Keratinocyte (primary cell): ENCODE results near the gene FLRT1. TPM values are rescaled to one million over a fixed set of nuclear protein-coding genes. Genes with fewer than 3 reads are reported as not detected.

ENCODE experiments used
- DNase-seq: peaks from one replicate; pipeline ENCODE4 v3.0.0-alpha.2; 2011; ENCODE audit warnings: low read depth, missing footprints, low spot score
- FAIRE-seq: peaks from 2 replicates; lab custom pipeline; 2011; peaks lifted over from hg19 to GRCh38; lab: Jason Lieb, UNC
- H2AFZ ChIP-seq: 2 replicates; pipeline ENCODE4 v1.6.0; 2012; ENCODE audit warnings: low read length, control low read depth, inconsistent platforms; ENCODE audit not compliant: control insufficient read depth
- H3K27ac ChIP-seq: 2 replicates; pipeline ENCODE4 v1.5.1; 2011; ENCODE audit warnings: low read length; ENCODE audit not compliant: control insufficient read depth, insufficient read depth
- H3K27me3 ChIP-seq: 3 replicates; pipeline ENCODE4 v1.6.0; 2011; ENCODE audit warnings: low read length; ENCODE audit not compliant: control insufficient read depth, insufficient read depth; ENCODE audit errors: extremely low read depth
- H3K36me3 ChIP-seq, 2 experiments: 2 replicates in 1 of 2; 3 replicates in 1 of 2; pipeline ENCODE4 v1.5.1; 2011; ENCODE audit warnings: low read length in 2 of 2, mild to moderate bottlenecking in 1 of 2; ENCODE audit not compliant: control insufficient read depth in 2 of 2, insufficient read depth in 2 of 2; ENCODE audit errors: extremely low read depth in 1 of 2
- H3K4me1 ChIP-seq: 3 replicates; pipeline ENCODE4 v1.5.1; 2011; ENCODE audit warnings: low read length; ENCODE audit not compliant: control insufficient read depth, insufficient read depth; ENCODE audit errors: extremely low read depth
- H3K4me2 ChIP-seq: 3 replicates; pipeline ENCODE4 v1.6.0; 2011; ENCODE audit warnings: low read depth, low read length; ENCODE audit not compliant: control insufficient read depth, insufficient read depth; ENCODE audit errors: extremely low read depth
- H3K4me3 ChIP-seq, 3 experiments: fragments of 200-600 bp in 1 of 3; sonication (generic) in 1 of 3; 2 replicates in 2 of 3; 3 replicates in 1 of 3; pipeline ENCODE4 v1.5.1; 2011 to 2016; ENCODE audit warnings: low read length in 3 of 3, mild to moderate bottlenecking in 3 of 3, control low read depth in 2 of 3, inconsistent platforms in 1 of 3, low read depth in 1 of 3, mixed read lengths in 1 of 3, mixed run types in 1 of 3, moderate library complexity in 1 of 3; ENCODE audit not compliant: control insufficient read depth in 2 of 3, insufficient read depth in 2 of 3; ENCODE audit errors: extremely low read depth in 1 of 3
- H3K79me2 ChIP-seq: 2 replicates; pipeline ENCODE4 v1.6.0; 2012; ENCODE audit warnings: low read length; ENCODE audit not compliant: control insufficient read depth, insufficient read depth
- H3K9ac ChIP-seq: 3 replicates; pipeline ENCODE4 v1.6.0; 2011; ENCODE audit warnings: low read length; ENCODE audit not compliant: control insufficient read depth, insufficient read depth; ENCODE audit errors: extremely low read depth
- H3K9me1 ChIP-seq: 3 replicates; pipeline ENCODE4 v1.6.0; 2011; ENCODE audit warnings: low read length; ENCODE audit not compliant: control insufficient read depth, insufficient read depth; ENCODE audit errors: extremely low read depth
- H3K9me3 ChIP-seq: 2 replicates; pipeline ENCODE4 v1.5.1; 2012; ENCODE audit warnings: low read depth, low read length; ENCODE audit not compliant: control insufficient read depth
- H4K20me1 ChIP-seq: 3 replicates; pipeline ENCODE4 v1.6.0; 2011; ENCODE audit warnings: low read length; ENCODE audit not compliant: control insufficient read depth, insufficient read depth; ENCODE audit errors: extremely low read depth
- CTCF ChIP-seq, 3 experiments: IDR thresholded peaks in 1 of 3; conservative IDR thresholded peaks in 1 of 3; optimal IDR thresholded peaks in 1 of 3; 2 replicates in 2 of 3; 3 replicates in 1 of 3; pipeline versions ENCODE3 to v1.5.1; 2011; ENCODE audit warnings: low read length in 3 of 3, mild to moderate bottlenecking in 3 of 3, moderate library complexity in 2 of 3, control low read depth in 1 of 3, inconsistent platforms in 1 of 3; ENCODE audit not compliant: insufficient read depth in 2 of 3; ENCODE audit errors: extremely low read depth in 1 of 3
- EZH2 ChIP-seq: IDR thresholded peaks from one replicate; pipeline ENCODE4 v1.6.1; 2012; ENCODE audit warnings: inconsistent platforms, mild to moderate bottlenecking, low read length, moderate library complexity
- dilution Hi-C: fragments of 300-500 bp; cut with MboI; formaldehyde crosslinking; loops from one replicate; pipeline ENCODE4 v1.7.0; 2020; ENCODE audit warnings: low sequenced_read_pairs; ENCODE audit not compliant: extremely low pct_ligation_motif_present
- polyA plus RNA-seq, 5 experiments: library from polyadenylated mRNA; depleted of rRNA in 3 of 5; stranded (reverse) in 3 of 5; stranded (forward) in 1 of 5; unstranded in 1 of 5; fragments of >200 nt; gene quantifications; 1 replicate in 1 of 5; 2 replicates in 3 of 5; 3 replicates in 1 of 5; pipeline versions ENCODE4 v1.2.1 to v1.2.3, GENCODE V29; 2011 to 2012; ENCODE audit warnings: missing spikeins in 2 of 5, low read depth in 1 of 5, low replicate concordance in 1 of 5

FLRT1 gene
- polyA plus RNA-seq, 1 donor (not counting 4 experiments of a cell fraction or from before 2014, with no cell fraction given), result not detected

GRCh38 chr11:64008283-64008913 is 27.3 kb upstream of the FLRT1 start:
- no peak for FAIRE-seq
- Histone ChIP-seq H2AFZ (no peak overlapping the region), H3K4me2 (no peak overlapping the region)

GRCh38 chr11:64008914-64009633 is 26.7 kb upstream of the FLRT1 start:
- Histone ChIP-seq H3K4me2 (no peak overlapping the region), H3K4me1 (peaks cover 11% of the 10 kb centered on the region), H3K9me1 (no peaks in the 10 kb centered on the region), H3K4me3 (no peak overlapping the region), H3K27me3 (peaks cover 30% of the 10 kb centered on the region), H3K9ac (no peak overlapping the region), H3K27ac (no peak overlapping the region), H4K20me1 (no peaks in the 10 kb centered on the region), H2AFZ (no peak overlapping the region), H3K79me2 (no peaks in the 10 kb centered on the region), H3K36me3 (no peaks in the 10 kb centered on the region), H3K9me3 (no peaks in the 10 kb centered on the region)
- TF ChIP-seq CTCF (optimal IDR thresholded peaks at IDR 0.05 in 1 of 3, IDR thresholded peaks at IDR 0.05 in 1 of 3, conservative IDR thresholded peaks at IDR 0.05 in 1 of 3; ENCODE audit: extremely low read depth in 1 of 3, insufficient read depth in 2 of 3, low read length in 3 of 3) (peak in 1 of 3 experiments; percentile 8), EZH2 (no peak)
- dilution Hi-C loops, result loop anchor here (10.0 kb wide), 1 partner anchor 126 kb away; no protein-coding TSS in a partner anchor
- FAIRE-seq (no peak), DNase-seq (no peak)

More at GRCh38 chr11:64008283-64008913, 27.3 kb upstream of the FLRT1 start:
- H3K4me3 ChIP-seq, result no peak overlapping the region
- no peaks in the 10 kb centered on the region for H3K36me3 ChIP-seq
- DNase-seq, result no peak
- H3K79me2 ChIP-seq, result no peaks in the 10 kb centered on the region
- TF ChIP-seq CTCF (optimal IDR thresholded peaks at IDR 0.05 in 1 of 3, IDR thresholded peaks at IDR 0.05 in 1 of 3, conservative IDR thresholded peaks at IDR 0.05 in 1 of 3; ENCODE audit: extremely low read depth in 1 of 3, insufficient read depth in 2 of 3, low read length in 3 of 3), result no peak
- TF ChIP-seq EZH2, result no peak
- dilution Hi-C loops, result loop anchor here (10.0 kb wide), 1 partner anchor 126 kb away; no protein-coding TSS in a partner anchor
- H3K9me3 ChIP-seq, result no peaks in the 10 kb centered on the region
- H3K9ac ChIP-seq, result no peak overlapping the region
- H3K9me1 ChIP-seq, result no peaks in the 10 kb centered on the region
- H3K27ac ChIP-seq, result no peak overlapping the region
- H3K27me3 ChIP-seq, result peaks cover 30% of the 10 kb centered on the region
- no peaks in the 10 kb centered on the region for H4K20me1 ChIP-seq
- H3K4me1 ChIP-seq, result peaks cover 11% of the 10 kb centered on the region
